Pancreas (tissue), 10 donors: ENCODE data around the gene RPTOR. TPM values are rescaled to one million over a fixed set of nuclear protein-coding genes. Genes with fewer than 3 reads are reported as not detected.

Experiments
- ATAC-seq, 4 donors: fragments of 200-7000 bp; cut with Tn5 transposase; one replicate each; pipeline versions ENCODE4 v1.8.0 to v1.9.1; 2020; ENCODE audit warnings: mild to moderate bottlenecking in 4 of 4, moderate library complexity in 4 of 4
- DNase-seq, 6 donors: peaks; one replicate each; pipeline ENCODE4 v3.0.0-alpha.2; 2020
- FAIRE-seq: peaks from 2 replicates; lab custom pipeline; 2012; peaks lifted over from hg19 to GRCh38; lab: Jason Lieb, UNC
- H3K27ac ChIP-seq, 4 donors: fragments of 200-600 bp; sonication (generic); 1 replicate in 3 of 4; 2 replicates in 1 of 4; pipeline versions ENCODE4 v1.5.0 to v1.8.0; 2020
- H3K27me3 ChIP-seq, 4 donors: fragments of 200-600 bp; one replicate each; pipeline ENCODE4 v1.8.0; 2021
- H3K36me3 ChIP-seq, 3 donors: fragments of 200-600 bp; sonication (generic) in 1 of 3; one replicate each; pipeline versions ENCODE4 v1.5.0 to v1.8.0; 2020 to 2021
- H3K4me1 ChIP-seq, 3 donors: fragments of 200-600 bp; one replicate each; pipeline ENCODE4 v1.8.0; 2021
- H3K4me3 ChIP-seq, 4 donors: fragments of 200-600 bp; sonication (generic) in 2 of 4; one replicate each; pipeline versions ENCODE4 v1.5.0 to v1.8.0; 2020 to 2021
- H3K9me3 ChIP-seq, 4 donors: fragments of 200-600 bp; one replicate each; pipeline ENCODE4 v1.8.0; 2021
- WGBS, 2 donors: extraction: QIAGEN DNeasy Blood & Tissue Kit; methylation state at CpG; one replicate each; pipeline ENCODE4 v1.1.7; 2013; 5-methylcytosine and 5-hydroxymethylcytosine counted together
- intact Hi-C, 3 donors: fragments of 100-400 bp; cut with DNase I; formaldehyde crosslinking; loops; one replicate each; pipeline versions ENCODE4 v1.11.1 to v1.14.2; 2022
- polyA plus RNA-seq, 2 donors: library from polyadenylated mRNA; stranded (reverse); fragments of 200-250 nt; gene quantifications; one replicate each; pipeline ENCODE4 v1.2.3, GENCODE V29; 2013
- total RNA-seq, 6 donors: library from RNA; stranded (reverse); fragmentation: NEBNext Ultra II Directional in 4 of 6; extraction: Animal tissue kit (Norgen Biotek cat#: 25700) in 4 of 6; gene quantifications; one replicate each; pipeline versions ENCODE4 v1.2.1 to v1.2.4, GENCODE V29; 2021 to 2023
- TF ChIP-seq, protein P1 (sequence below), 4 donors: fragments of 200-600 bp; sonication (generic) in 3 of 4; IDR thresholded peaks; one replicate each; pipeline versions ENCODE4 v1.5.0 to v1.8.0; 2021; ENCODE audit warnings: antibody characterized with exemption in 4 of 4
- donor health status: healthy with polysubstance abuse.
- donor health status: DM: no; HTN: no; CAD: no; lungs with moderate emphysema.
- donor health status: DM: no; HTN: no; CAD: no.
- donor health status: control.
- donor health status: control.
- donor health status: Bipolar disorder and iron deficiency.
- donor health status: DM: yes; HTN: yes; CAD: no.
- donor health status: DM: no; HTN: no; CAD: no.
- donor health status: DM: no; HTN: no; CAD: no.
- donor health status: DM: yes; HTN: yes; CAD: no.

RPTOR gene
- total and polyA plus RNA-seq, 8 donors = 5.0 to 18.9 (median 13.2) TPM

DNA sequence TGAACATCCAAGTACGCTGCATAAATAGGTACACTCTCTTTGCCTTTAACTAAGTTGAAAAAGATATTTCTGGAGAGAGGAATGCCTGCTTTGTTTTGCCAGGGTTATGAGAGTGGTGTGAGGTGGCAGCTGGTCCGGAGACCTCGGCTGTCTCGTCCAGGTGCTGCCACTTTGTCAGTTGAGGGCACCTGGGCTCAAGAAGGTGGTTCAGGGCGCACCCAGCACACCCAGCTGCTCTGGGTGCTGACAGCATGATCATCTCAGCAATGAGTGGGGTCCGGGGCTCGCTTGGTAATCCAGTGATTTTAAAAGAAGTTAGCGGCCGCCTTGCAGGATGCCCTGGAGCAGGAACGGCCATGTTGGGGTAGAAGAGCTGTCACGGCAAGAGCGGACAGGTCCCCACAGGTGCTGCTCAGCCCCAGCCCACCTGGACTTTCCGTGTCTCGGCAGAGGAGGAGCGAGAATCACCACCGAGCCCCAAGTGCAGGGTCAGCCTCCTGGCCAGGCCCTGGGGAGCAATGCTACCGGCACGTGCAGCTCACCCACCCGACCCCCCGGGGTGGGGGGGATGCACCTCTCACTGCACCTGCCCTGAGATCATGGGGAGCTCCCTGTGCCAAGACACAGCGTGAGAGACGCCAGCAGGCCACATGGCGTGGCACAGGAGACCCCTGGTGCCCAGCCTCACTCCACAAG lies 379.6 kb downstream of the RPTOR start:
- TF ChIP-seq, protein P1, sequence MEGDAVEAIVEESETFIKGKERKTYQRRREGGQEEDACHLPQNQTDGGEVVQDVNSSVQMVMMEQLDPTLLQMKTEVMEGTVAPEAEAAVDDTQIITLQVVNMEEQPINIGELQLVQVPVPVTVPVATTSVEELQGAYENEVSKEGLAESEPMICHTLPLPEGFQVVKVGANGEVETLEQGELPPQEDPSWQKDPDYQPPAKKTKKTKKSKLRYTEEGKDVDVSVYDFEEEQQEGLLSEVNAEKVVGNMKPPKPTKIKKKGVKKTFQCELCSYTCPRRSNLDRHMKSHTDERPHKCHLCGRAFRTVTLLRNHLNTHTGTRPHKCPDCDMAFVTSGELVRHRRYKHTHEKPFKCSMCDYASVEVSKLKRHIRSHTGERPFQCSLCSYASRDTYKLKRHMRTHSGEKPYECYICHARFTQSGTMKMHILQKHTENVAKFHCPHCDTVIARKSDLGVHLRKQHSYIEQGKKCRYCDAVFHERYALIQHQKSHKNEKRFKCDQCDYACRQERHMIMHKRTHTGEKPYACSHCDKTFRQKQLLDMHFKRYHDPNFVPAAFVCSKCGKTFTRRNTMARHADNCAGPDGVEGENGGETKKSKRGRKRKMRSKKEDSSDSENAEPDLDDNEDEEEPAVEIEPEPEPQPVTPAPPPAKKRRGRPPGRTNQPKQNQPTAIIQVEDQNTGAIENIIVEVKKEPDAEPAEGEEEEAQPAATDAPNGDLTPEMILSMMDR (IDR thresholded peaks at IDR 0.05) = no peak
- Histone ChIP-seq H3K9me3 (no peaks in the 10 kb centered on the region), H3K27ac (no peak overlapping the region), H3K4me3 (no peak overlapping the region), H3K36me3 (peaks cover 0 to 35% (median 6%) of the 10 kb centered on the region in 3 donors), H3K4me1 (no peaks in the 10 kb centered on the region), H3K27me3 (no peaks in the 10 kb centered on the region)
- no peak for ATAC-seq
- DNase-seq = peak in 1 of 6 donors; percentile 33
- intact Hi-C loops = no loop called here
- no peak for FAIRE-seq
- 95 to 97% methylated on average over 23 of the region's 23 CpGs for WGBS, 2 donors

DNA sequence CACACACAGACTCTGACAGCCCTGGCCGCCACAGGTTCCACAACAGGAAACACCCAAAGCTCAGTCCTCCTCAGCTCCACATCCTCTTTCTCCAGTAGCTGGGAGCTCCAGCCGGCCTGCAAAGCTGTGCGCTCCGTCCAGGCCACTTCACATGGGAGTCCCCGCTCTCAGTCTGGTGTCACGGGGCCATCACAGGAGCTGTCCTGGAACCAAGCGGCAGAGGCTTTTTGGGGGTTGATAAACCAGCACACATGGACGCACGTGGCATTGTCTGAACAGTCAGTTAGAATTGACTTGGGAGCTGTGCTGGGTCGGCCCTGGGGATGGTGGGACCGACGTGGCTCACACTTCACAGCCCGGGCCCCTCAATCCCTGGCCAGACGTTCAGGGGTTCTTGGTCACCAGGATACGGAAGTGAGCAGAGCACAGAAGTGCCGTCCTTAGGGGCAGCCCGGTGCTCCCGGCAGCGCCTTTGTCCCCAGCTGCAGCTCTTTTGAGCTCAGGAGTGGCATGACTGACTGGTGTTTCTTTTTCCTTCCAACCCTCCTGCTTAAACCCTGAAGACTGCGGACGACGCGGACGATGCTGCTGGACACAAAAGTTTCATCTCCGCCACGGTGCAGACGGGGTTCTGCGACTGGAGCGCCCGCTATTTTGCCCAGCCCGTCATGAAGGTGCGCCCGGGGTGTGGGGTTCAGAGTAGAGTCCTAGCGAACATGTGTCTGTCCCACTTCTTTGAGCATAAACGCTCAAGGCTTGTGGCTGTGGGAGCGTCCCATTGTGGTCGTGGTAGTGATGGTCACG lies 380.4 kb downstream of the RPTOR start:
- intact Hi-C loops = no loop called here
- peak in 1 of 6 donors; percentile 41 for DNase-seq
- Histone ChIP-seq H3K36me3 (peaks cover 0 to 35% (median 6%) of the 10 kb centered on the region in 3 donors), H3K27ac (no peak overlapping the region), H3K9me3 (no peaks in the 10 kb centered on the region), H3K4me3 (no peak overlapping the region), H3K27me3 (no peaks in the 10 kb centered on the region), H3K4me1 (no peaks in the 10 kb centered on the region)
- ATAC-seq = no peak
- FAIRE-seq = no peak
- WGBS, 2 donors = 93% methylated on average over 38 of the region's 38 CpGs
- TF ChIP-seq, protein P1 (IDR thresholded peaks at IDR 0.05) = no peak

DNA sequence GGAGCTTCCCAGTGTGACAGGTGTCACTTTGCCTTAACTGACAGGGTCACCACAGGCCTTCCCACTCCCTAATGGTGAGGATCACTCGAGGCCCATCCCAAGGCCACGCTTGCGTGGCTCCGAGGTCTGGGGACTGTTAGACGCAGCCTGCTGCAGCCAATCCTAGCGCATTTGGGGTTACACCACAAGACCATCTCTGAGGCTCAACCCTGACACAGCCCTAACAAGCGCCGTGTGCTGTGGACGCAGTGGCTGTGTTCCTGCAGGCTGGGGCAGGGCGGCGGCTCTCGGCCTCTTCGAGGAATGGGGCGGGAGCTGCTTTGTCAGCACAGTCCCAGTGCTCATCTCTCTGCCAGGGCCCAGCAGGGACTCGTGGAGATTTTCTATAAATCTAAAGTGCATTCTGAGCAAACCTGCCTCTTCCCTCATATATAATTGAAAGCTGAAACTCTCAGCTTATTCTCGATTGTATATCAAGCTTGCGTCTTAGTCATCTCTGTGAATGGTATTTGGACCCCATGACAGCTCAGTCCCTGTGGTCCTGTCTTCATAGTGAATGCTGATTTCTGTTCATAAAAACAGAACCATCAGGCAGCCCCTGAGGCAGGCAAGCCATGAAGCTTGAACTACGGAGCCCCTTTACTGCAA lies 381.2 kb downstream of the RPTOR start:
- Histone ChIP-seq H3K4me1 (no peaks in the 10 kb centered on the region), H3K36me3 (peaks cover 0 to 35% (median 6%) of the 10 kb centered on the region in 3 donors), H3K27me3 (no peaks in the 10 kb centered on the region), H3K4me3 (no peak overlapping the region), H3K9me3 (no peaks in the 10 kb centered on the region), H3K27ac (no peak overlapping the region)
- ATAC-seq (no peak), DNase-seq (peak in 1 of 6 donors; percentile 41), FAIRE-seq (no peak)
- intact Hi-C loops = no loop called here
- 86 to 87% methylated on average over 18 of the region's 18 CpGs for WGBS, 2 donors
- TF ChIP-seq, protein P1 (IDR thresholded peaks at IDR 0.05) = no peak

DNA sequence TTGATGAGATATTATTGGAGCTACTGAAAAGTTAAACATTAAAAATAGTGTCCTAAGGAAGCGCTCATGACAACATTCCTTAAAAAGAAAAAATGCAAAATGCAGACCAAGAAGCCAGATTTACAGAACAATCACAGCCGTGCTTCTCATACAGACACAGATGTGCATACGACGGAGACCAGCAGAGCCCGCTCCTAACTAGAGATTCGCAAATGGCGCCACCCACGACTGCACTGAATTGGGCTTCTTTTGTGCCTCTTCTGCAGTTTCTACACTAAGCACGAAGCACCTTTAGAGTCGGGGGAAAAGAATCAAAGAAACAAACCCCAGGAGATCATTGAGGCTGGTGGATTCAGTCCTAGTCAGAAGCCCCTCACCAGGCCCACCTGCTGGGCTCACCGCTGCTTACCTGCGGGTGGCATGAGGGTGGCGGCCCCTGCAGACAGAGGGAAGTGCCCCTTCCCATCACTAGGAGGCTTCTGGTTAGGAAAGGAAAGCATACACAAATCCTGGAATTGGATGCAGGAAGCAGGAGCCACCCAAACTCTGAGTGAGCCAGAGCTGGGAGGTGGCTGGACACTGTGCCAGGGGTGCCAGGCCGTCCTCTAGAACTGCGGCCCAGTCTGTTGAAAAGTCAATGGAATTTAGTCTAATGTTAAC lies 382.1 kb downstream of the RPTOR start:
- TF ChIP-seq, protein P1 (IDR thresholded peaks at IDR 0.05) = no peak
- Histone ChIP-seq H3K27me3 (no peaks in the 10 kb centered on the region), H3K4me3 (no peak overlapping the region), H3K4me1 (no peaks in the 10 kb centered on the region), H3K36me3 (peaks cover 0 to 35% (median 6%) of the 10 kb centered on the region in 3 donors), H3K27ac (no peak overlapping the region), H3K9me3 (no peaks in the 10 kb centered on the region)
- intact Hi-C loops = no loop called here
- ATAC-seq = no peak
- FAIRE-seq = no peak
- 84 to 89% methylated on average over 15 of the region's 15 CpGs for WGBS, 2 donors
- peak in 1 of 6 donors; percentile 17 for DNase-seq
